ENCODE results near the gene ZBTB7C.

DNA sequence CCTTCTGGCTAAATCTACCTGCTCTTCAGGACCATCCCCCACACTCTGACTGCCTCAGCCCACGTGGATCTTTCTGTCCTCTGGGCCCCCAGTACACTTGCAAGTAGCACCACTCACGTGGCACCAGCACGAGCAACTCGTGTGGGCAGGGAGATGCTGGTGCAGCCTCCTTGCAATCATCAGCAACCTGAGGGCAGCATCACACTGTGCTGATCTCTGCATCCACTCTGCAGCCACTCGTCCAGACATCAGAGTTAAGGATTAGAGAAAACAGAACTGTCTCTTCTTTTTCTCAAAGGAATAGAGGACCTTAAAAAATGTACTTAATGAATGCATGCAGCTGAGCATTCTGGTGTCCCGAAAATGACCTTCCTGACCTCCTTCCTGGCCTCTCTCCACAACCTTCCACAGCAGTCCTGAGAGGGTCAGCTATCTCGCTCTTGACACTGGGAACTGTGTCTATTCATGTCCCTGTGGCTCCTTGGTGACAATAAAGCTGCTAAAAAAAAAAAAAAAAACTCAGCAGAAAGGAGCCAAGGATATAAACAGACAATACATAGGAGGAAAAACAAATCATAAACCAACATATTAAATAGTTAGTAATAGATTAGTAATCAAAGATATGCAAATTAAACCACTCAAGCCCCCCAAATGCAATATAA lies 145.9 kb downstream of the ZBTB7C start:
- no peak for TF ChIP-seq FOXJ3 (CRISPR knock-in tag; IDR thresholded peaks at IDR 0.05)
- TF ChIP-seq GATA2 (CRISPR knock-in tag; IDR thresholded peaks at IDR 0.05) = no peak
- no peak for TF ChIP-seq NRF1 (IDR thresholded peaks at IDR 0.05; ENCODE audit: low read depth, low read length)
- no peak for TF ChIP-seq CHD2 (IDR thresholded peaks at IDR 0.05; ENCODE audit: low read length, partially characterized antibody)
- TF ChIP-seq, protein P1, sequence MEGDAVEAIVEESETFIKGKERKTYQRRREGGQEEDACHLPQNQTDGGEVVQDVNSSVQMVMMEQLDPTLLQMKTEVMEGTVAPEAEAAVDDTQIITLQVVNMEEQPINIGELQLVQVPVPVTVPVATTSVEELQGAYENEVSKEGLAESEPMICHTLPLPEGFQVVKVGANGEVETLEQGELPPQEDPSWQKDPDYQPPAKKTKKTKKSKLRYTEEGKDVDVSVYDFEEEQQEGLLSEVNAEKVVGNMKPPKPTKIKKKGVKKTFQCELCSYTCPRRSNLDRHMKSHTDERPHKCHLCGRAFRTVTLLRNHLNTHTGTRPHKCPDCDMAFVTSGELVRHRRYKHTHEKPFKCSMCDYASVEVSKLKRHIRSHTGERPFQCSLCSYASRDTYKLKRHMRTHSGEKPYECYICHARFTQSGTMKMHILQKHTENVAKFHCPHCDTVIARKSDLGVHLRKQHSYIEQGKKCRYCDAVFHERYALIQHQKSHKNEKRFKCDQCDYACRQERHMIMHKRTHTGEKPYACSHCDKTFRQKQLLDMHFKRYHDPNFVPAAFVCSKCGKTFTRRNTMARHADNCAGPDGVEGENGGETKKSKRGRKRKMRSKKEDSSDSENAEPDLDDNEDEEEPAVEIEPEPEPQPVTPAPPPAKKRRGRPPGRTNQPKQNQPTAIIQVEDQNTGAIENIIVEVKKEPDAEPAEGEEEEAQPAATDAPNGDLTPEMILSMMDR (IDR thresholded peaks at IDR 0.05) = no peak
- TF ChIP-seq MXI1 (IDR thresholded peaks at IDR 0.05; ENCODE audit: low read depth, low read length) = no peak
- no peak for TF ChIP-seq EP300 (IDR thresholded peaks at IDR 0.05; ENCODE audit: borderline replicate concordance in 1 of 2, low read depth in 1 of 2, low read length in 1 of 2)
- no peak for TF ChIP-seq POLR2AphosphoS5 (IDR thresholded peaks at IDR 0.05; ENCODE audit: low read depth, low read length)
- TF ChIP-seq, protein P2, sequence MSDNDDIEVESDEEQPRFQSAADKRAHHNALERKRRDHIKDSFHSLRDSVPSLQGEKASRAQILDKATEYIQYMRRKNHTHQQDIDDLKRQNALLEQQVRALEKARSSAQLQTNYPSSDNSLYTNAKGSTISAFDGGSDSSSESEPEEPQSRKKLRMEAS (IDR thresholded peaks at IDR 0.05; ENCODE audit: low read depth) = no peak
- no peak for TF ChIP-seq NFIC (IDR thresholded peaks at IDR 0.05; ENCODE audit: borderline replicate concordance)
- TF ChIP-seq, protein P3, sequence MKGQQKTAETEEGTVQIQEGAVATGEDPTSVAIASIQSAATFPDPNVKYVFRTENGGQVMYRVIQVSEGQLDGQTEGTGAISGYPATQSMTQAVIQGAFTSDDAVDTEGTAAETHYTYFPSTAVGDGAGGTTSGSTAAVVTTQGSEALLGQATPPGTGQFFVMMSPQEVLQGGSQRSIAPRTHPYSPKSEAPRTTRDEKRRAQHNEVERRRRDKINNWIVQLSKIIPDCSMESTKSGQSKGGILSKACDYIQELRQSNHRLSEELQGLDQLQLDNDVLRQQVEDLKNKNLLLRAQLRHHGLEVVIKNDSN (IDR thresholded peaks at IDR 0.05; ENCODE audit: borderline replicate concordance, low read depth) = no peak
- no peak for TF ChIP-seq RAD21 (IDR thresholded peaks at IDR 0.05; ENCODE audit: low read length)

All from SK-N-SH (cell line).